Measurements from ENCODE around the gene COL6A5.

GRCh38 chr3:130463221-130463620 is 117.7 kb downstream of the COL6A5 start:
- TF ChIP-seq FOXO1 (CRISPR knock-in tag; IDR thresholded peaks at IDR 0.05) (no peak), RAD21 (CRISPR knock-in tag; IDR thresholded peaks at IDR 0.05) (no peak), HOMEZ (CRISPR knock-in tag; IDR thresholded peaks at IDR 0.05; ENCODE audit: low read depth) (no peak), MED13 (CRISPR knock-in tag; IDR thresholded peaks at IDR 0.05) (no peak), CCAR2 (optimal IDR thresholded peaks at IDR 0.05; ENCODE audit: low read depth, low read length) (no peak), EZH2 (conservative IDR thresholded peaks at IDR 0.05; ENCODE audit: low read depth, low read length) (no peak), RNF2 (conservative IDR thresholded peaks at IDR 0.05; ENCODE audit: low read depth) (no peak), MAX (IDR thresholded peaks at IDR 0.05) (no peak), STAG1 (CRISPR knock-in tag; IDR thresholded peaks at IDR 0.05) (no peak)
